Stomach (tissue), 9 donors: ENCODE measurements around the gene HBQ1. TPM values are rescaled to one million over a fixed set of nuclear protein-coding genes. Genes with fewer than 3 reads are reported as not detected.
"Not testable (repeated sequence)": the region's sequence is repeated elsewhere in the genome, so short reads cannot be mapped to it uniquely, and the experiment has no call there.

Experiments used
- DNase-seq, 2 donors: peaks; one replicate each; pipeline versions ENCODE4 v3.0.0 to v3.0.0-alpha.2; 2013 to 2019
- H3K27ac ChIP-seq, 5 donors: fragments of 200-600 bp in 4 of 5; sonication (generic) in 4 of 5; one replicate each; pipeline ENCODE4 v1.5.1; 2013 to 2019; ENCODE audit warnings: mild to moderate bottlenecking in 1 of 5, moderate library complexity in 1 of 5
- H3K27me3 ChIP-seq, 3 donors: fragments of 200-600 bp; sonication (generic); one replicate each; pipeline ENCODE4 v1.5.1; 2017 to 2019; ENCODE audit warnings: mixed run types in 1 of 3
- H3K36me3 ChIP-seq, 4 donors: fragments of 200-600 bp; sonication (generic); 1 replicate in 3 of 4; 2 replicates in 1 of 4; pipeline ENCODE4 v1.5.1; 2016 to 2019
- H3K4me1 ChIP-seq, 4 donors: fragments of 200-600 bp; sonication (generic); one replicate each; pipeline ENCODE4 v1.5.1; 2016 to 2019
- H3K4me3 ChIP-seq, 4 donors: fragments of 200-600 bp; sonication (generic) in 3 of 4; one replicate each; pipeline ENCODE4 v1.5.1; 2016 to 2019; ENCODE audit warnings: mild to moderate bottlenecking in 1 of 4
- H3K9me3 ChIP-seq, 4 donors: fragments of 200-600 bp; sonication (generic); one replicate each; pipeline ENCODE4 v1.5.1; 2016 to 2019
- EP300 ChIP-seq: sonication (generic); formaldehyde crosslinking; IDR thresholded peaks from one replicate; pipeline ENCODE4 v1.6.1; 2017; ENCODE audit warnings: antibody characterized with exemption
- POLR2A ChIP-seq, 4 donors: fragments of 450-650 bp; IDR thresholded peaks; one replicate each; pipeline ENCODE4 v1.6.1; 2016; ENCODE audit warnings: antibody characterized with exemption in 4 of 4, control low read depth in 2 of 4, mild to moderate bottlenecking in 1 of 4, moderate library complexity in 1 of 4
- POLR2AphosphoS5 ChIP-seq, 3 donors: sonication (generic); formaldehyde crosslinking; IDR thresholded peaks; one replicate each; pipeline ENCODE4 v1.6.1; 2016; ENCODE audit warnings: antibody characterized with exemption in 3 of 3
- WGBS, 5 donors: extraction: QIAGEN DNeasy Blood & Tissue Kit in 3 of 5; methylation state at CpG; one replicate each; pipeline versions ENCODE4 v1.1.5 to v1.1.7; 2013 to 2018; 5-methylcytosine and 5-hydroxymethylcytosine counted together
- intact Hi-C: fragments of 100-400 bp; cut with DNase I; formaldehyde crosslinking; loops from one replicate; pipeline ENCODE4 v1.15.1; 2023; ENCODE audit warnings: low total_unique reads
- polyA plus RNA-seq, 3 donors: library from polyadenylated mRNA; stranded (reverse); fragments of 200-250 nt; gene quantifications; one replicate each; pipeline ENCODE4 v1.2.3, GENCODE V29; 2013
- small RNA-seq, 4 donors: library from RNA; depleted of rRNA; stranded (forward); fragments of <200 nt; gene quantifications; one replicate each; pipeline ENCODE3, GENCODE V24; 2016
- total RNA-seq, 5 donors: library from RNA; depleted of rRNA; stranded (reverse); fragments of >200 nt; gene quantifications; one replicate each; pipeline versions ENCODE4 v1.1.0 to v1.2.3, GENCODE V29; 2014 to 2016
- TF ChIP-seq, protein P1 (sequence below), 7 experiments: fragments of 450-650 bp in 4 of 7; fragments of 200-600 bp in 3 of 7; sonication (generic) in 3 of 7; IDR thresholded peaks; one replicate each; pipeline ENCODE4 v1.5.1; 2016 to 2019; ENCODE audit warnings: antibody characterized with exemption in 7 of 7, control low read depth in 2 of 7, mild to moderate bottlenecking in 1 of 7
- donor health status: healthy with polysubstance abuse.
- donor health status: Bipolar disorder and iron deficiency.
- donor health status: healthy.

The HBQ1 gene
- total and polyA plus RNA-seq, 8 donors = not detected

GRCh38 chr16:220021-220420, 39.8 kb downstream of the HBQ1 start:
- H3K27ac ChIP-seq = no peak overlapping the region
- H3K27me3 ChIP-seq = no peaks in the 10 kb centered on the region
- WGBS, 5 donors = 55 to 76% (median 64%) methylated on average over 4 of the region's 4 CpGs
- H3K4me3 ChIP-seq = no peak overlapping the region
- no peaks in the 10 kb centered on the region for H3K9me3 ChIP-seq
- no peaks in the 10 kb centered on the region for H3K4me1 ChIP-seq
- intact Hi-C loops = no loop called here
- DNase-seq = no peak
- peaks cover 58 to 100% (median 100%) of the 10 kb centered on the region in 4 donors for H3K36me3 ChIP-seq
- no peak for TF ChIP-seq POLR2AphosphoS5 (IDR thresholded peaks at IDR 0.05)
- no peak for TF ChIP-seq POLR2A (IDR thresholded peaks at IDR 0.05)
- no peak for TF ChIP-seq EP300
- TF ChIP-seq, protein P1, sequence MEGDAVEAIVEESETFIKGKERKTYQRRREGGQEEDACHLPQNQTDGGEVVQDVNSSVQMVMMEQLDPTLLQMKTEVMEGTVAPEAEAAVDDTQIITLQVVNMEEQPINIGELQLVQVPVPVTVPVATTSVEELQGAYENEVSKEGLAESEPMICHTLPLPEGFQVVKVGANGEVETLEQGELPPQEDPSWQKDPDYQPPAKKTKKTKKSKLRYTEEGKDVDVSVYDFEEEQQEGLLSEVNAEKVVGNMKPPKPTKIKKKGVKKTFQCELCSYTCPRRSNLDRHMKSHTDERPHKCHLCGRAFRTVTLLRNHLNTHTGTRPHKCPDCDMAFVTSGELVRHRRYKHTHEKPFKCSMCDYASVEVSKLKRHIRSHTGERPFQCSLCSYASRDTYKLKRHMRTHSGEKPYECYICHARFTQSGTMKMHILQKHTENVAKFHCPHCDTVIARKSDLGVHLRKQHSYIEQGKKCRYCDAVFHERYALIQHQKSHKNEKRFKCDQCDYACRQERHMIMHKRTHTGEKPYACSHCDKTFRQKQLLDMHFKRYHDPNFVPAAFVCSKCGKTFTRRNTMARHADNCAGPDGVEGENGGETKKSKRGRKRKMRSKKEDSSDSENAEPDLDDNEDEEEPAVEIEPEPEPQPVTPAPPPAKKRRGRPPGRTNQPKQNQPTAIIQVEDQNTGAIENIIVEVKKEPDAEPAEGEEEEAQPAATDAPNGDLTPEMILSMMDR (IDR thresholded peaks at IDR 0.05) = no peak

DNA sequence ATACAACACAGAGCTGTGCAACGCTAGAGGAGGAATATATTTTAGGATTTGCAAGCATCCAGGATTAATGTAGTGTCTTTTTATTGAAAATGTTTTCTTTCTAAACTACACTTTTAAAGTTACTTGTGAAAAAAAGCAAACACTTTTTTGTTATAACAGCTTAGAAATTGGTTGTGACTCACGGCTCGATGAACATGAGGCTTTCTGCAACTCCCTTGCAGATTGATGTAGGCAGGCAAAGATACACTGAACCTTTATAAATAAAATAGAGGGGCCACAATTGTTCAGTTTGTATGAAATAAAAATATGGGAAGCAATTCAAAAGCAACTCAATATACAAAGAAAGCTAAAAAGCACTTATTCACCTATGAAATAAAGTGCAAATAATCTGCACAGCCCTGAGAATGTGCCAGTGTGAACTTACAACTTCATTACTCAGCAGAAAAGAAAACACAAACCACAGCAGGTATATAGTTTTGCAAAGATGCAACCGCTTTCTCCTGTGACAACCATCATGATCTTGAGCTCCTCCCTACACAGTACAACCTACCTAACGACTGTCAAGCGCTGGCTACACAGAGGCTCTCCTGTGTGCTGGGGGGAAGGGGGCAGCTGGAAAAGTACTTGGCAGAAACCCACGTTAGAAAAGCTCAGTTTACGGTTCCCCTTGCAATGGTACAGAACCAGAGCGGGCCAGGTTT, 48.0 kb downstream of the HBQ1 start:
- Histone ChIP-seq H3K4me3 (peak overlapping the region; percentile 79 to 89 (median 82)), H3K27me3 (no peaks in the 10 kb centered on the region), H3K9me3 (no peaks in the 10 kb centered on the region), H3K4me1 (peaks cover 13 to 42% (median 27%) of the 10 kb centered on the region in 4 donors), H3K36me3 (peaks cover 23 to 47% (median 44%) of the 10 kb centered on the region in 4 donors), H3K27ac (peak overlapping the region; percentile 92 to 99 (median 97))
- TF ChIP-seq POLR2AphosphoS5 (IDR thresholded peaks at IDR 0.05) = no peak
- 12 to 17% (median 14%) methylated on average over 9 of the region's 9 CpGs for WGBS, 5 donors
- intact Hi-C loops = no loop called here
- peak in 1 of 2 donors; percentile 27 for DNase-seq

GRCh38 chr16:228852-229730, 48.8 kb downstream of the HBQ1 start, which contains the start of gene LUC7L:
TSS of gene LUC7L (minus strand) at chr16:229449. CDS start at chr16:229339, 110 bp downstream.
- H3K27ac ChIP-seq = peak within 1 kb of the TSS; percentile 92 to 99 (median 97)
- H3K36me3 ChIP-seq = peaks cover 15 to 39% (median 36%) of the 10 kb centered on the region in 4 donors
- peak; percentile 87 to 97 for DNase-seq
- no peaks in the 10 kb centered on the region for H3K27me3 ChIP-seq
- H3K4me1 ChIP-seq = peaks cover 16 to 43% (median 28%) of the 10 kb centered on the region in 4 donors
- H3K4me3 ChIP-seq = peak within 1 kb of the TSS; percentile 79 to 89 (median 82)
- intact Hi-C loops = no loop called here
- WGBS, 5 donors = 1 to 4% (median 2%) methylated on average over 40 to 87 of the region's 88 CpGs
- TF ChIP-seq POLR2AphosphoS5 (IDR thresholded peaks at IDR 0.05) = peak; percentile 93 to 99 (median 97)
- no peak for TF ChIP-seq EP300
- TF ChIP-seq POLR2A (IDR thresholded peaks at IDR 0.05) = peak in 2 of 4 donors; percentile 62 to 66
- no peaks in the 10 kb centered on the region for H3K9me3 ChIP-seq

DNA sequence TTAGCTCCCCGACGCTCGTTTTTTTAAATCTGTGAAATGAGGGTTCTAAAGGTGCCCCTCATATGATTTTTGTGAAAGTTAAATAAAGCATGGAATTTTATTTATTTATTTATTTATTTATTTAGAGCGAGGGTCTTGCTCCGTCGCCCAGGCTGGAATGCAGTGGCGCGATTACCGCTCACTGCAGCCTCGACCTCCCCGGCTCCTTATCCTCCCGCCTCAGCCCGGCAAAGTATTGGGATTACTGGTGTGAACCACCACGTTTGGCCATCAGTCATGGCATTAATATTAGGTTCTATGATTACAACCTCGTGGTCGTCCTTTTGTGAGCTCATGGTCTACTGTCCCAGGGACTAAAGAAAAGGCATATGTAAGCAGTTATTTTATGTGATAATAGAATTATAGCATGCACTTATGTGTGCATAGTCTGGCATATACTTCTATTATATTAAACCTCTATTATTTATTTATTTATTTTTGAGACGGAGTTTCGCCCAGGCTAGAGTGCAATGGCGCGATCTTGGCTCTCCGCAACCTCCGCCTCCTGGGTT, 49.5 kb downstream of the HBQ1 start:
- Histone ChIP-seq H3K27ac (peak overlapping the region in 4 of 5 donors; percentile 92 to 99 (median 98)), H3K36me3 (peaks cover 8 to 32% (median 29%) of the 10 kb centered on the region in 4 donors), H3K27me3 (no peaks in the 10 kb centered on the region), H3K9me3 (no peaks in the 10 kb centered on the region), H3K4me1 (peaks cover 18 to 45% (median 29%) of the 10 kb centered on the region in 4 donors), H3K4me3 (peak overlapping the region; percentile 79 to 89 (median 82))
- DNase-seq = no peak
- WGBS, 5 donors = 73 to 80% (median 79%) methylated on average over 22 of the region's 22 CpGs
- TF ChIP-seq, protein P1 (IDR thresholded peaks at IDR 0.05) = no peak
- TF ChIP-seq EP300 (no peak), POLR2A (IDR thresholded peaks at IDR 0.05) (no peak), POLR2AphosphoS5 (IDR thresholded peaks at IDR 0.05) (no peak)
- intact Hi-C loops = loop anchor here (10.0 kb wide), 1 partner anchor 135 kb away; no protein-coding TSS in a partner anchor

DNA sequence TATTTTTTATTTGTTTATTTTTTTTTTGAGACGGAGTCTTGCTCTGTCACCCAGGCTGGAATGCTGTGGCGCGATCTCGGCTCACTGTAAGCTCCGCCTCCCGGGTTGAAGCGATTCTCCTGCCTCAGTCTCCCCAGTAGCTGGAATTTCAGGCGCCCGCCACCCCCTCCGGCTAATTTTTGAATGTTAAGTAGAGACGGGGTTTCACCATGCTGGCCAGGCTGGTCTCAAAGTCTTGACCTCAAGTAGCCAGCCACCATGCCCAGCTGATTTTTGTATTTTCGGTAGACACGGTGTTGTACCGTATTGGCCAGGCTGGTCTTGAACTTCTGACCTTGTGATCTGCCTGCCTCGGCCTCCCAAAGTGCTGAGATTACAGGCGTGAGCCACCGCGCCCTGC, 50.1 kb downstream of the HBQ1 start:
- Histone ChIP-seq H3K36me3 (peaks cover 8 to 26% (median 24%) of the 10 kb centered on the region in 4 donors), H3K4me1 (peaks cover 18 to 45% (median 33%) of the 10 kb centered on the region in 4 donors)
- not testable (repeated sequence) for DNase-seq, H3K27me3 ChIP-seq, H3K9me3 ChIP-seq, H3K4me3 ChIP-seq, H3K27ac ChIP-seq
- WGBS, 5 donors = 91 to 95% (median 93%) methylated on average over 18 of the region's 18 CpGs
- intact Hi-C loops = loop anchor here (10.0 kb wide), 1 partner anchor 134 kb away; no protein-coding TSS in a partner anchor

Small RNA genes lying within 50 kb of the gene (small RNA-seq; reads per million reads assigned to genes)
- 0 reads per million in 4 donors for gene RF00019

Other genes with a start within 250 kb of the HBQ1 start
- 1 to 10 TPM in 3 of 5 donors, not detected in 2; 2.2 to 5.5 (median 3.6) TPM for gene POLR3K, start 126.9 kb upstream of the HBQ1 start, total RNA-seq
- gene POLR3K, start 126.9 kb upstream of the HBQ1 start, polyA plus RNA-seq = 10 to 100 TPM; 10.7 to 13.3 (median 10.9) TPM
- gene SNRNP25, start 126.6 kb upstream of the HBQ1 start, total RNA-seq = 10 to 100 TPM in 3 of 5 donors, 1 to 10 TPM in 2; 2.3 to 22.9 (median 11.9) TPM
- 10 to 100 TPM; 30.2 to 40.2 (median 34.4) TPM for gene SNRNP25, start 126.6 kb upstream of the HBQ1 start, polyA plus RNA-seq
- 100 to 1,000 TPM in 1 of 5 donors, 10 to 100 TPM in 4; 13.4 to 185 (median 30.4) TPM for gene RHBDF1, start 107.8 kb upstream of the HBQ1 start, total RNA-seq
- 10 to 100 TPM; 10.2 to 38.3 (median 15.3) TPM for gene RHBDF1, start 107.8 kb upstream of the HBQ1 start, polyA plus RNA-seq
- 100 to 1,000 TPM in 1 of 5 donors, 10 to 100 TPM in 4; 33.3 to 102 (median 76.2) TPM for gene MPG, start 102.2 kb upstream of the HBQ1 start, total RNA-seq
- gene MPG, start 102.2 kb upstream of the HBQ1 start, polyA plus RNA-seq = 100 to 1,000 TPM in 2 of 3 donors, 10 to 100 TPM in 1; 90.6 to 112 (median 112) TPM
- gene NPRL3, start 41.8 kb upstream of the HBQ1 start, total RNA-seq = 10 to 100 TPM in 3 of 5 donors, 1 to 10 TPM in 1, under 1 TPM in 1; 0.58 to 73.9 (median 22.3) TPM
- gene NPRL3, start 41.8 kb upstream of the HBQ1 start, polyA plus RNA-seq = 10 to 100 TPM; 12.4 to 14.1 (median 13.3) TPM
- gene HBZ, start 27.8 kb upstream of the HBQ1 start, total RNA-seq = not detected
- not detected for gene HBZ, start 27.8 kb upstream of the HBQ1 start, polyA plus RNA-seq
- gene HBM, start 14.5 kb upstream of the HBQ1 start, total RNA-seq = 10 to 100 TPM in 1 of 5 donors, not detected in 4; 10.3 TPM
- not detected for gene HBM, start 14.5 kb upstream of the HBQ1 start, polyA plus RNA-seq
- gene HBA2, start 7.6 kb upstream of the HBQ1 start, total RNA-seq = 100 to 1,000 TPM in 1 of 5 donors, 10 to 100 TPM in 2, 1 to 10 TPM in 1, not detected in 1; 8.4 to 570 (median 32.0) TPM
- 10 to 100 TPM in 2 of 3 donors, 1 to 10 TPM in 1; 3.5 to 21.3 (median 17.0) TPM for gene HBA2, start 7.6 kb upstream of the HBQ1 start, polyA plus RNA-seq
- 100 to 1,000 TPM in 1 of 5 donors, 10 to 100 TPM in 1, not detected in 3; 34.8 to 263 TPM for gene HBA1, start 3.8 kb upstream of the HBQ1 start, total RNA-seq
- 1 to 10 TPM in 1 of 3 donors, under 1 TPM in 1, not detected in 1; 0.88 to 5.7 TPM for gene HBA1, start 3.8 kb upstream of the HBQ1 start, polyA plus RNA-seq
- gene LUC7L, start 49.0 kb downstream of the HBQ1 start, total RNA-seq = 100 to 1,000 TPM; 100 to 221 (median 121) TPM
- gene LUC7L, start 49.0 kb downstream of the HBQ1 start, polyA plus RNA-seq = 100 to 1,000 TPM in 1 of 3 donors, 10 to 100 TPM in 2; 77.5 to 108 (median 82.2) TPM
- gene FAM234A, start 54.4 kb downstream of the HBQ1 start, total RNA-seq = 10 to 100 TPM; 14.6 to 87.2 (median 60.3) TPM
- 10 to 100 TPM; 13.1 to 34.9 (median 29.5) TPM for gene FAM234A, start 54.4 kb downstream of the HBQ1 start, polyA plus RNA-seq
- 10 to 100 TPM in 2 of 5 donors, 1 to 10 TPM in 3; 2.6 to 24.6 (median 7.0) TPM for gene RGS11, start 95.5 kb downstream of the HBQ1 start, total RNA-seq
- 10 to 100 TPM in 2 of 3 donors, 1 to 10 TPM in 1; 7.3 to 26.3 (median 11.9) TPM for gene RGS11, start 95.5 kb downstream of the HBQ1 start, polyA plus RNA-seq
- gene ARHGDIG, start 100.1 kb downstream of the HBQ1 start, total RNA-seq = 10 to 100 TPM in 2 of 5 donors, 1 to 10 TPM in 2, not detected in 1; 3.1 to 39.7 (median 11.0) TPM
- gene ARHGDIG, start 100.1 kb downstream of the HBQ1 start, polyA plus RNA-seq = 10 to 100 TPM in 1 of 3 donors, 1 to 10 TPM in 2; 5.2 to 50.4 (median 9.6) TPM
- 100 to 1,000 TPM in 1 of 5 donors, 10 to 100 TPM in 3, not detected in 1; 32.3 to 118 (median 65.1) TPM for gene PDIA2, start 102.7 kb downstream of the HBQ1 start, total RNA-seq
- gene PDIA2, start 102.7 kb downstream of the HBQ1 start, polyA plus RNA-seq = 100 to 1,000 TPM; 142 to 932 (median 584) TPM
- 10 to 100 TPM; 11.7 to 69.2 (median 17.0) TPM for gene AXIN1, start 172.3 kb downstream of the HBQ1 start, total RNA-seq
- 10 to 100 TPM; 13.3 to 19.1 (median 17.9) TPM for gene AXIN1, start 172.3 kb downstream of the HBQ1 start, polyA plus RNA-seq
- gene MRPL28, start 190.1 kb downstream of the HBQ1 start, total RNA-seq = 100 to 1,000 TPM in 1 of 5 donors, 10 to 100 TPM in 3, 1 to 10 TPM in 1; 9.9 to 106 (median 30.7) TPM
- gene MRPL28, start 190.1 kb downstream of the HBQ1 start, polyA plus RNA-seq = 100 to 1,000 TPM in 1 of 3 donors, 10 to 100 TPM in 2; 78.8 to 100 (median 83.4) TPM
- 100 to 1,000 TPM in 4 of 5 donors, 10 to 100 TPM in 1; 20.7 to 364 (median 162) TPM for gene PGAP6, start 201.5 kb downstream of the HBQ1 start, total RNA-seq
- gene PGAP6, start 201.5 kb downstream of the HBQ1 start, polyA plus RNA-seq = 10 to 100 TPM; 27.7 to 54.4 (median 33.9) TPM
- gene NME4, start 216.7 kb downstream of the HBQ1 start, total RNA-seq = 100 to 1,000 TPM in 1 of 5 donors, 10 to 100 TPM in 4; 23.3 to 187 (median 49.0) TPM
- 10 to 100 TPM; 84.0 to 97.7 (median 95.6) TPM for gene NME4, start 216.7 kb downstream of the HBQ1 start, polyA plus RNA-seq
- 100 to 1,000 TPM in 1 of 5 donors, 10 to 100 TPM in 2, 1 to 10 TPM in 2; 5.8 to 149 (median 12.5) TPM for gene DECR2, start 221.4 kb downstream of the HBQ1 start, total RNA-seq
- gene DECR2, start 221.4 kb downstream of the HBQ1 start, polyA plus RNA-seq = 10 to 100 TPM; 20.8 to 24.5 (median 22.6) TPM
- 100 to 1,000 TPM in 1 of 5 donors, 10 to 100 TPM in 3, 1 to 10 TPM in 1; 6.7 to 102 (median 57.8) TPM for gene RAB11FIP3, start 245.2 kb downstream of the HBQ1 start, total RNA-seq
- gene RAB11FIP3, start 245.2 kb downstream of the HBQ1 start, polyA plus RNA-seq = 10 to 100 TPM; 15.4 to 19.7 (median 16.2) TPM